Putamen (tissue), 1 donor: ENCODE measurements around the gene FXYD5.
"Not testable (repeated sequence)": the region's sequence is repeated elsewhere in the genome, so short reads cannot be mapped to it uniquely, and the experiment has no call there.

Experiments
- DNase-seq: peaks from one replicate; pipeline ENCODE4 v3.0.0-alpha.2; 2016; ENCODE audit warnings: low spot score

Gene FXYD5

GRCh38 chr19:35179830-35180229 is 25.3 kb downstream of the FXYD5 start:
- no peak for DNase-seq

- DNase-seq, result no peak
These were observed 26.9 kb downstream of the FXYD5 start for GRCh38 chr19:35181387-35181786.

- no peak for DNase-seq
These were observed 29.7 kb downstream of the FXYD5 start for GRCh38 chr19:35184267-35184666.

GRCh38 chr19:35184884-35185283 is 30.3 kb downstream of the FXYD5 start:
- no peak for DNase-seq

- DNase-seq, result no peak
These were observed 39.8 kb downstream of the FXYD5 start for GRCh38 chr19:35194012-35194984.

- no peak for DNase-seq
These were observed 41.3 kb downstream of the FXYD5 start for GRCh38 chr19:35195830-35196229.

- DNase-seq, result not testable (repeated sequence)
These were observed 42.3 kb downstream of the FXYD5 start for GRCh38 chr19:35196861-35197260.

GRCh38 chr19:35199481-35199880 is 44.9 kb downstream of the FXYD5 start:
- no peak for DNase-seq

GRCh38 chr19:35202722-35203688 is 48.5 kb downstream of the FXYD5 start:
- DNase-seq, result no peak

GRCh38 chr19:35204799-35205732 is 50.5 kb downstream of the FXYD5 start:
- DNase-seq, result no peak

GRCh38 chr19:35205733-35206323 is 51.3 kb downstream of the FXYD5 start:
- DNase-seq, result no peak

GRCh38 chr19:35206379-35206778 is 51.8 kb downstream of the FXYD5 start:
- no peak for DNase-seq

GRCh38 chr19:35206855-35207254 is 52.3 kb downstream of the FXYD5 start:
- DNase-seq, result no peak

- DNase-seq, result no peak
These were observed 52.9 kb downstream of the FXYD5 start for GRCh38 chr19:35207391-35207871.

GRCh38 chr19:35208121-35208520 is 53.6 kb downstream of the FXYD5 start:
- DNase-seq, result no peak

- DNase-seq, result no peak
These were observed 55.1 kb downstream of the FXYD5 start for GRCh38 chr19:35209646-35210045.

- no peak for DNase-seq
These were observed 57.2 kb downstream of the FXYD5 start for GRCh38 chr19:35211545-35212230.

- DNase-seq, result no peak
These were observed 57.7 kb downstream of the FXYD5 start for GRCh38 chr19:35212241-35212640.

GRCh38 chr19:35213663-35214632 is 59.4 kb downstream of the FXYD5 start:
- DNase-seq, result peak; percentile 25
